Right renal pelvis (tissue), 4 donors: ENCODE results near the gene RAB38. TPM values are rescaled to one million over a fixed set of nuclear protein-coding genes. Genes with fewer than 3 reads are reported as not detected.

Source experiments
- DNase-seq, 4 donors: peaks; one replicate each; pipeline ENCODE4 v3.0.0-alpha.2; 2013; ENCODE audit warnings: low read depth in 4 of 4, low spot score in 3 of 4, missing footprints in 1 of 4
- polyA plus RNA-seq, 4 donors: library from polyadenylated mRNA; unstranded; fragments of 120-200 nt; gene quantifications; one replicate each; pipeline ENCODE4 v1.2.1, GENCODE V29; 2013; ENCODE audit not compliant: insufficient read length in 4 of 4

The RAB38 gene
- polyA plus RNA-seq, 4 donors: 21.0 to 25.1 (median 22.7) TPM

DNA sequence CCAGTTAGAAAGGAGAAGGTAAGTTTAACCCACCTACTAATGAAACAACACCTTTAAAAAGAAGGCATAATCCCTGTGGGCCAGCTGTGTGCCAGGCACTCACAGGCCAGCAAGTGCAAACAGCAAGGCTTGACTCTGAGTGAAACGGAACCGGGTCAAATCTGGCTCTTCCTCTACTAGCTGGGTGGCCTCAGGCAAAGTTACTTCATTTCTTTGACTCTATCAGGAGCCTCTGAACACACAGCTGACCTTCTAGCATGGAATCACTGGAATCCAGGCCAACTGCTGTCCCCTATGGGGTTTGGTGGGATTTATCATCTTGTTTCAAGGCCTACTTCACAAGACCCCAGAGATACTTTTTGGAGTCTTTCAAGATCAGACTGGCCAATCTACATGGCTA, 3.3 kb downstream of the RAB38 start:
- no peak for DNase-seq

- no peak for DNase-seq
These were observed 4.6 kb downstream of the RAB38 start for GRCh38 chr11:88170673-88171072.

GRCh38 chr11:88169881-88170280, 5.4 kb downstream of the RAB38 start:
- DNase-seq: no peak

- no peak for DNase-seq
These were observed 5.8 kb downstream of the RAB38 start for GRCh38 chr11:88169471-88169870.

GRCh38 chr11:88167853-88168252, 7.4 kb downstream of the RAB38 start:
- no peak for DNase-seq

DNA sequence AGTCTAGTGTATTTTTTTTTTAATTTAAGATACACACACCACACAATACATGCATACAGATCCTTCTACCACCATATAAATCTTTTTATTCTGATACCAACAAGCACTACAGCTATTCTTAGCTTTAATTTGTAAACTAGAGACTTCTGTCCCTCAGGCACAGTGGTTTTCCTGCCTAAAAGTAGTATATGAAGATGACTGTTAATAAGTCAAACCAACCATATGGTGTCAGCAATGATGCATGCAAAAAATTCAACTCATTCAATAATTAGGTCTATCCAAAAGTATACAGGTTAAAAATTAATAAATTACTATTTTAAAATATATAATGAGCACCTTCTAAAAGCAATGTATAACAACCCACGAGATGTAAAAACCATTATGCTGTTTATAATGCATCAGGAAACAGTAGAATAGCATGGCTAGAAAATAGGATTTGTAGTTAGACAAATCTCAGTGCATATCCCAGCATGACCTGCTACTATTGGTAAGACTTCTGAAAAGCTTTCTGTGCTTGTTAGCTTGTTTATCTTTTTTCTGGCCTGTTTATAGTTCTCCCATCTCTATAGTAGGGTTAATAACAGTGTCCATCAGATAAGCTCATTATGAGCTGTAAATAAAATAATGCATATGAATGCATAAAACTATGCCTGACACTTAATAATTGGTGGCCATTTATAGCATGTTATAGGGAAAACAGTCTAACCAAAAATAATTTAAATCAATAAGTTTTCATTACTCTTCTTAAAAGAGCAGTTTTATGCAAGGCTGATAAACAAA, 10.2 kb downstream of the RAB38 start:
- DNase-seq: no peak

DNA sequence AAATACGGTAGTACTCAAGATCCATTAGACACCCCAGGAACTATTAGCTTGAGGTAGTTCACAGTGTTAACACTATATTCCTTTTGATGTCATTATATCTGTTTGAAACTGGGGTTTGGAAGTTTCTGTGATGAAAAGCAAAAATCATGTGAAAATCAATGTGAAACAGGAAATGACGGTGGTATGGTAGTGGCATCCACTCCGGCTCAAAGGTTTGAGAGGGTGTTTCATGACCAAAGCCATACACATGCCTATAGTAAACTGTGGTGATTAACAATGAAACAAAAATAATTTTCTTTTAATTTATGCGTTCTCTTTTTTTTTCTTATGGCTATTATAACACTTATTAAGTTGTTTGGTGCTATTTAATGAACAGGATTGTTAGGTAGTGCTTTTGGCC, 10.9 kb downstream of the RAB38 start:
- DNase-seq: no peak

DNA sequence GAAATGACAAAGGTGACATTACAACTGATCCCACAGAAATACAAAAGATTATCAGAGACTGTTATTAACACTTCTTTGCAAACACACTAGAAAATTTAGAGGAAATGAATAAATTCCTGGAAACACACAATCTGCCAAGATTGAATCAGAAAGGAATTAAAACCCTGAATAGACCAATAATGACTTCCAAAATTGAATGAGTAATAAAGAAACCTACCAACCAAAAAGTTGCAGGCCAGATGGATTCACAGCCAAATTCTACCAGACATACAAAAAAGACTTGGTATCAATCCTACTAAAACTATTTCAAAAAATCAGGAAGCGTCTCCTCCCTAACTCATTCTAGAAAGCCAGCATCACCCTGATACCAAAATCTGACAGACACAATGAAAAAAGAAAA, 17.2 kb downstream of the RAB38 start:
- no peak for DNase-seq

DNA sequence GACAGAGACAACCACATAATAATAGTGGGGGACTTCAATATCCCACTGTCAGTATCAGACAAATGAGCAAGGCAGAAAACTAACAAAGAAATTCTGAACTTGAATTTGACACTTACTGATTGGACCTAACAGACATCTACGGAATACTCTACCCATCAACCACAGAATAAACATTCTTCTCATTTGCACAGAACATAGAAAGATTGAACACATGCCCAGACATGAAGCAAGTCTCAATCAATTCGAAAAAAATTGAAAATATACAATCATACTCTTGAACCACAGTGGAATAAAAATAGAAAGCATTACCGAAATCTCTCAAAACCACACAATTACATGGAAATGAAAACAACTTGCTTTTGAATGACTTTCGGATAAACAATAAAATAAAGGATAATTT, 17.9 kb downstream of the RAB38 start:
- no peak for DNase-seq

- no peak for DNase-seq
These were observed 22.9 kb downstream of the RAB38 start for GRCh38 chr11:88152381-88152780.

DNA sequence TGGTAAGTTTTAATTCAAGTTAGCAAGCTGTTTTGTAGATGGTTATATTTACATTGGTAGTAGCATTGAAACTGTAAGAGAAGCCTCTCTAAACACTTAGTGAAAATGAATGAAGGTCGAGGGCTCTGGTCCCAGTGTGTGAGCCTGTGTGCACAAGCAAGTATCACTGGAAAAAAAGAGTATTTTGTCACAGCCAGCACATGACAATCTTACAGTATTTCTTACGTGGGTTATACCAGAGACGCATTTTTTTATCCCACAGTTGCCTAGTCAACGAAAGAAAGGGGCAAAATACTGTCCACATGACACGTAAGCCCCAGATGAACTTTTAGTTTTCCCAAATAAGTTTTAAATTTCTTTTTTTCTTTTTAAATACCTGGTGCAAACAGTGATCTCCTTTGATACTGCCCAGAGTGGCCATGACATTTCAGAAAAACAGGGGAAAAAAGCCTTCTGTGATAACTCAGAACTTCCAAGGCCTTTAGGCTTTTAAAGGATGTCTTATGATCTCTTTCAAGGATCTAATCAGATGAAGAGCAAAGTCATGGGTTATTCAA, 23.5 kb downstream of the RAB38 start:
- no peak for DNase-seq

DNA sequence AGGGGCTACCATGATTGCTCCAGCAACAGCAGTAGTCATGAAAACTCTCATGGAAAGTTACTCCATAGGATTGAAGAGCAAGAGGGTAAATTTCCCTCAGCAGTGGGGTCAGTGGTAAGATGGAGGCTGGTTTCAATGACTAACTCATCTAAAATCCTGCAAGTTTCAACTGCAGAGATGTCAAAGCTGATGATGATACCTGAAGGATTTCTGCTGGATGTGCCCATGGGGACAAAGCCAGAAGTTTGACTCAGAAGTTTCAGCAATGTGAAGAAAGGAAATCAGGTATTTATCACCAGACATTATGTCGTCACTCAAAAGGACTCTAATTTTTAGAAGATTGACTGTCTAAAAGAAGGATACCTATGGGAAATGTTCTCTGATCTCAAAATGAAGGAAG, 29.1 kb downstream of the RAB38 start:
- DNase-seq: no peak

DNA sequence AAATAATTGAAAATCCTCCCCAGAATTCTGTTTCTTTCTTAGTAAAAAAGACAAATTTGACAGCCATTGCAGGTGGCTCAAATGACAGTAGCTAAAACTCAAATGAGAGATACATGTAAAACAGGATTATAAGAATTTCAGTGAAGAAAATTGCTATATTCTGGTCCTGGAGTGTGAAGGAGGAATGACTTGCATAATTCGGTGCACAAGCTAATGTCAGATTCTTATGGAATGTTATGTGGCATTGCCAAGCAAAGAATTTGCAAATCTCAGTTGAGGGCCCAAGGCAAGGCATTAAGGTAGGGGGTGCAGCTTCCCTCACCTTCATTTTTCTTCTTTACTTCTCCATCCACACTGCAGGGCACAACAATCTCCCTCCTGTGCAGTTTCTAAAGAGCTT, 35.4 kb downstream of the RAB38 start:
- no peak for DNase-seq

GRCh38 chr11:88131764-88132470, 43.3 kb downstream of the RAB38 start:
- DNase-seq: no peak

DNA sequence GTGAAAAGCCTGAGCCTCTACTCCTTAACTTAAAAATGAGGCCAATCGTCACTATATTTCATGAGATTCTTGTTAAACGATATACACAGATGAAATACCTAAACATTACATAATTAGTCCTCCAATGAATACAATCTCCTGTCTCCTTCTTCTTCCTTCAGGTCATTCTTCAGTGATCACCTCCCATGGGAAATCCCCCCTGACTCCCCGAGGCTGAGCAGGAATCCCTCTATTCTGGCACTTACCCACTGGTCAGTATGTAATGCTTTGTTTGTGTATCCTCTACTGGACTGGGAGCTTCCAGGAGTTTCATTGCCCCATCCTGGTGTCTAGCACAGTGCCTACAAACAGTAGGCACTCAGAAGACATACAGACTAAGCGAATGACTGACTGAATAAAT, 52.3 kb downstream of the RAB38 start:
- no peak for DNase-seq

GRCh38 chr11:88119561-88119960, 55.7 kb downstream of the RAB38 start:
- no peak for DNase-seq

GRCh38 chr11:88117281-88117858, 57.9 kb downstream of the RAB38 start:
- DNase-seq: no peak

DNA sequence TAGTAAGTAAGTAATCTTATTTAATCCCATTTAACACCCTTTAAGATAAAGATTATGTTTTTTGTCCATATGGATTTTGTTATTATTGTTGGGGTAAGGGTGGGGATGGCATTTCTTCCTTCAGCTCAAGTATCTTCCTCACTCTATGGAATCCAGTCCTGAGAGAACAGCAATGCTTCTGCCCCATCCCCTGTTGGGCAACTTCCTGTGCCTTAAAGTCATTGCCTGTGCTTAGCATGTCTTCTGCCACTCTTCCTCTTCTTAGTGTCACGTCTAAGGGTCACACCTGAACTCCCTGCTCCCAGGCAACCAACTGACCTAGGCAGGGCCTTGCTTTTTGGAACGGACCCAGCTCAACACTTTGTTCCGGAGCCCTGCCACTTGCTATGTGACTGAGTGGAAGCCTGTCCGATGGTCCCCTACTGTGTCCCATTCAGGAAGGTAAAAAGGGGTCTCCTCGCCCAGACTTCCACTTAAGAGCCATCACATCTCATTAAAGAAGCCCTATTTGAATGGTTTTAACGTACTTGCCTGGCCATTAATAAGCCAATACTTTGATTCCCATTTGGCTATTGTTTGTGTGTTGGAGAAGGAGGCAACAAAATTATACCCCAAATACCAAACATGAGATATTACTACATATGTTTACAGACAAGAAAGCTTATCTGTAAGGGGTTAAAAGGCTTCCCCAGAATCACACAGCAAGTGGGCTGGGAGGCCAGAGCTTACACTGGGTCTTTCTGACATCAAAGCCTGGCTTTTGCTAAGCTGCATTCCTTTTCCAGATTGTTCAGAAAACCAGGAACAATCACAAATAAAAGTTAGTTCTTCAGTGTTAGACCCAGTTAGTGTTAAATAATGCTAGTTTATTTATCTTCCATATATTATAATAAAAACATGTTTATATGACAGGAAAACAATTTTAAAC, 59.2 kb downstream of the RAB38 start:
- no peak for DNase-seq

DNA sequence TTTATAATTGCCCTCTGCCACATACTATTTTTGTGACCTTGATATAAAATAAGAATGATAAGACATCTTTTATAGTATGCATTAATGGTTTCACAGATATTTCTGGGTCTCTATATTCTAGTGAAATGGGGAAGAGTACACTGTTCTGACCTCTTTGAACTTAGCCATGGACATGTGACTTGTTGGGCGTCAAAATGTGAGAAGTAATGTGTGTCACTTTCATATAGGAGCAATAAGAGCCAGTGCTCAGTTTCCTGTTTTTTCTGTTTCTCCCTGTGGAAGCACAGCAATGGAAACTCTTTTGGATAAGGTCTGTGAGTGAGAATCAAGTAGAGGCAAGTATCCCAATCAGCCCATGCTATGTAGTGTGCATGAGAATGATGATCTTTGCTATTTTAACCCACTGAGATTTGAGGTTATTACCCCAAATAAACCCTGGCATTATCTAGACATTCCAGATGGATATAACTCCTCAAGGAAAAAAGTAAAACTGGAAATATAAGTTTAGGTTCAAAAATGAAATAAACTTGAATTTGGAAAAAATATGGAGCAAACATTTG, 60.7 kb downstream of the RAB38 start:
- DNase-seq: no peak

DNA sequence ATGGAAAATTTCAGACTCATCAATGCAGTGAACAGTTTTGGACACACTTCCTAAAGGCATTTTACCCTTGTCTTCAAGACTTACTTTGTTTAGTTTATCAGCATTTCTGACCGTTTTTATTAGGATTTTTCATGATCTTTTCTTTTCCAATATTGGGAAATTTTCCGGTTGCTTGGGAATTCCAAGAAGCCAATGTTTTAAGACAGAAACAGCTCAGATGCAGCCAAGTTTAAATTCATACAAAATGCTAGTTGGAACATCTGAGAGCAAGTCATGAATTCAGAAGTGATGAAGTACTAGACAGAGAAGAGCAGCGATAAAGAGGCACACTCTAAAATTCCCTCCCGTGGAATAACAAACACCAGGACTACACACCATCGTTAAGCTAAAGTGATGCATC, 68.6 kb downstream of the RAB38 start:
- DNase-seq: no peak
